Stimulated activated CD8-positive, alpha-beta memory T cell treated with anti-CD3 and anti-CD28 coated beads, Interleukin-12 subunit alpha, Interleukin-12 subunit beta, amount 100 ng/mL, for 1 hour (primary cell): ENCODE results near the gene ATP5MC2.
A peak's percentile ranks its signal among the peaks of the same experiment; 100 is the strongest.
"Not testable (repeated sequence)": the region's sequence is repeated elsewhere in the genome, so short reads cannot be mapped to it uniquely, and the experiment has no call there.

Experiments used
- DNase-seq: peaks from one replicate; pipeline ENCODE4 v3.0.0-alpha.2; 2020; ENCODE audit warnings: low read depth

Gene ATP5MC2

GRCh38 chr12:53675701-53676607 is at the start of gene ATP5MC2:
Gene ATP5MC2, minus strand, starts transcription at chr12:53676083. Its CDS starts 3,469 bp downstream, at chr12:53672614.
- peak; percentile 98 for DNase-seq

GRCh38 chr12:53722450-53723041 is 46.7 kb upstream of the ATP5MC2 start:
- DNase-seq = no peak

GRCh38 chr12:53720946-53721345 is 45.1 kb upstream of the ATP5MC2 start:
- DNase-seq = no peak

GRCh38 chr12:53719649-53720048 is 43.8 kb upstream of the ATP5MC2 start:
- DNase-seq = no peak

- not testable (repeated sequence) for DNase-seq
Observed at GRCh38 chr12:53718567-53718966, 42.7 kb upstream of the ATP5MC2 start.

- DNase-seq = no peak
Observed at GRCh38 chr12:53717319-53717718, 41.4 kb upstream of the ATP5MC2 start.

- DNase-seq = no peak
Observed at GRCh38 chr12:53714004-53714403, 38.1 kb upstream of the ATP5MC2 start.

- no peak for DNase-seq
Observed at GRCh38 chr12:53713516-53713915, 37.6 kb upstream of the ATP5MC2 start.

- no peak for DNase-seq
Observed at GRCh38 chr12:53712059-53712643, 36.3 kb upstream of the ATP5MC2 start.

- DNase-seq = no peak
Observed at GRCh38 chr12:53710091-53710490, 34.2 kb upstream of the ATP5MC2 start.

GRCh38 chr12:53709671-53710070 is 33.8 kb upstream of the ATP5MC2 start:
- no peak for DNase-seq

GRCh38 chr12:53706080-53706479 is 30.2 kb upstream of the ATP5MC2 start:
- no peak for DNase-seq

GRCh38 chr12:53703756-53704155 is 27.9 kb upstream of the ATP5MC2 start:
- DNase-seq = no peak

- DNase-seq = peak; percentile 59
Observed at GRCh38 chr12:53701518-53702264, 25.8 kb upstream of the ATP5MC2 start.

GRCh38 chr12:53700567-53700966 is 24.7 kb upstream of the ATP5MC2 start:
- no peak for DNase-seq

GRCh38 chr12:53699678-53700025 is 23.8 kb upstream of the ATP5MC2 start:
- no peak for DNase-seq

GRCh38 chr12:53698948-53699677 is 23.2 kb upstream of the ATP5MC2 start:
- no peak for DNase-seq

GRCh38 chr12:53696655-53697331 is 20.9 kb upstream of the ATP5MC2 start:
- no peak for DNase-seq

GRCh38 chr12:53696285-53696654 is 20.4 kb upstream of the ATP5MC2 start:
- no peak for DNase-seq

- DNase-seq = no peak
Observed at GRCh38 chr12:53695152-53696145, 19.6 kb upstream of the ATP5MC2 start.
